Heart left ventricle (tissue), 13 donors: ENCODE measurements around the gene TTLL10.

Source experiments
- POLR2A ChIP-seq, 2 donors: fragments of 450-650 bp; IDR thresholded peaks; one replicate each; pipeline ENCODE4 v1.6.1; 2017; ENCODE audit warnings: antibody characterized with exemption in 2 of 2, mild to moderate bottlenecking in 2 of 2, moderate library complexity in 2 of 2
- TF ChIP-seq, protein P1 (sequence below), 12 donors: fragments of 200-600 bp; sonication (generic) in 4 of 12; IDR thresholded peaks; one replicate each; pipeline versions ENCODE4 v1.5.0 to v1.8.0; 2018 to 2022; ENCODE audit warnings: antibody characterized with exemption in 12 of 12, mild to moderate bottlenecking in 5 of 12
- donor health status: ischemic (EF 13 %, LVEDD 7.1; RV severe dilation, severe dysfunction).
- donor health status: DM: no; HTN: yes; CAD: no.
- donor health status: DM: no; HTN: no; CAD: no.
- donor health status: ischemic (EF 25% LVEDD 6.9; RV normal size, moderate dysfunction).
- donor health status: ischemic (EF 25% LVEDD 5.7; RV mildly dilated, moderate dysfunction).
- donor health status: ischemic (EF 35%, LVEDD 5.7; RV mildly dilated, moderate dysfunction).
- donor health status: nonischemic (EF 11% LVEDD 7.7; RV severe dilation, severe dysfunction).
- donor health status: DM: yes; HTN: yes; CAD: no.
- donor health status: PGD.
- donor health status: ischemic (EF 29% LVEDD 5.4; RV normal size, mild dysfunction).
- donor health status: nonischemic (EF 23%, LVEDD 6.1; RV moderate dilation, normal function).

DNA sequence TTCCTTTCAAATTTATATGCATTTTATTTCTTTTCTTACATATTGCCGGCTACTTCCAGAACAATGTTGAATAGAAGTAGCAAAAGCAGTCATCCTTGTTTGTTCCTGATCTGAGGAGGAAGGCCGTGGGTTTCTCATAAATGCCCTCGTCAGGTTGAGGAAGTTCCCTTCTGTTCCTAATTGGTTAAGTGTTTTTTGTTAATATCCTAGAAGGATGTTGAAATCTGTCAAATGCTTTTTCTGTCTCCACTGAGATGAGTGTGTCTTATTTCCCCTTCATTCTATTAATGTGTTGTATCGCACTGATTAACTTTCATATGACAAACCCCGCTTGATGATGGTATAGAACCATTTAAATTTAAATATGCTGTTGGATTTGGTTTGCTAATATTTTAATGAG lies 15.4 kb downstream of the TTLL10 start:
- TF ChIP-seq, protein P1, sequence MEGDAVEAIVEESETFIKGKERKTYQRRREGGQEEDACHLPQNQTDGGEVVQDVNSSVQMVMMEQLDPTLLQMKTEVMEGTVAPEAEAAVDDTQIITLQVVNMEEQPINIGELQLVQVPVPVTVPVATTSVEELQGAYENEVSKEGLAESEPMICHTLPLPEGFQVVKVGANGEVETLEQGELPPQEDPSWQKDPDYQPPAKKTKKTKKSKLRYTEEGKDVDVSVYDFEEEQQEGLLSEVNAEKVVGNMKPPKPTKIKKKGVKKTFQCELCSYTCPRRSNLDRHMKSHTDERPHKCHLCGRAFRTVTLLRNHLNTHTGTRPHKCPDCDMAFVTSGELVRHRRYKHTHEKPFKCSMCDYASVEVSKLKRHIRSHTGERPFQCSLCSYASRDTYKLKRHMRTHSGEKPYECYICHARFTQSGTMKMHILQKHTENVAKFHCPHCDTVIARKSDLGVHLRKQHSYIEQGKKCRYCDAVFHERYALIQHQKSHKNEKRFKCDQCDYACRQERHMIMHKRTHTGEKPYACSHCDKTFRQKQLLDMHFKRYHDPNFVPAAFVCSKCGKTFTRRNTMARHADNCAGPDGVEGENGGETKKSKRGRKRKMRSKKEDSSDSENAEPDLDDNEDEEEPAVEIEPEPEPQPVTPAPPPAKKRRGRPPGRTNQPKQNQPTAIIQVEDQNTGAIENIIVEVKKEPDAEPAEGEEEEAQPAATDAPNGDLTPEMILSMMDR (IDR thresholded peaks at IDR 0.05): no peak
- TF ChIP-seq POLR2A (IDR thresholded peaks at IDR 0.05): no peak
